ENCODE measurements around the gene COMMD1.
A peak's percentile ranks its signal among the peaks of the same experiment; 100 is the strongest.
"Not testable (repeated sequence)": the region's sequence is repeated elsewhere in the genome, so short reads cannot be mapped to it uniquely, and the experiment has no call there.

The COMMD1 gene

GRCh38 chr2:62152000-62152399 lies 246.5 kb downstream of the COMMD1 start:
- Histone ChIP-seq H3K4me2 (no peak overlapping the region), H4K20me1 (no peaks in the 10 kb centered on the region), H3K9me3 (peaks cover 26% of the 10 kb centered on the region), H3K27ac (no peak overlapping the region), H3K27me3 (no peaks in the 10 kb centered on the region), H3K9ac (no peak overlapping the region), H3K36me3 (no peaks in the 10 kb centered on the region; the same call in 1 of the 2 replicates), H3K4me1 (peaks cover 18% of the 10 kb centered on the region), H3K4me3 (no peak overlapping the region)
- no peak for TF ChIP-seq Cebpa-rat (IDR thresholded peaks at IDR 0.05)

GRCh38 chr2:62156861-62157496 lies 251.5 kb downstream of the COMMD1 start:
- H3K9me3 ChIP-seq: peaks cover 26% of the 10 kb centered on the region
- peak overlapping the region; percentile 22; the same call in 1 of the 2 replicates for H3K27ac ChIP-seq
- no peak overlapping the region for H3K4me2 ChIP-seq
- H4K20me1 ChIP-seq: no peaks in the 10 kb centered on the region
- H3K36me3 ChIP-seq: no peaks in the 10 kb centered on the region; the same call in 1 of the 2 replicates
- H3K4me1 ChIP-seq: peaks cover 23% of the 10 kb centered on the region
- no peak overlapping the region for H3K9ac ChIP-seq
- no peak for TF ChIP-seq Cebpa-rat (IDR thresholded peaks at IDR 0.05)
- H3K4me3 ChIP-seq: no peak overlapping the region
- H3K27me3 ChIP-seq: no peaks in the 10 kb centered on the region

- Histone ChIP-seq H3K27me3 (no peaks in the 10 kb centered on the region), H3K4me1 (peaks cover 37% of the 10 kb centered on the region), H3K9ac (no peak overlapping the region), H3K4me3 (no peak overlapping the region), H3K36me3 (no peaks in the 10 kb centered on the region; the same call in 1 of the 2 replicates), H3K9me3 (peaks cover 21% of the 10 kb centered on the region), H3K4me2 (no peak overlapping the region), H4K20me1 (no peaks in the 10 kb centered on the region), H3K27ac (no peak overlapping the region)
- no peak for TF ChIP-seq Cebpa-rat (IDR thresholded peaks at IDR 0.05)
Observed at GRCh38 chr2:62158444-62159121, 253.1 kb downstream of the COMMD1 start.

GRCh38 chr2:62160691-62161090 lies 255.2 kb downstream of the COMMD1 start:
- not testable (repeated sequence) for H3K36me3 ChIP-seq, H3K9me3 ChIP-seq, H3K27ac ChIP-seq, H3K27me3 ChIP-seq, H3K4me3 ChIP-seq, H4K20me1 ChIP-seq, H3K9ac ChIP-seq, H3K4me2 ChIP-seq
- H3K4me1 ChIP-seq: peaks cover 49% of the 10 kb centered on the region

- no peak for TF ChIP-seq Cebpa-rat (IDR thresholded peaks at IDR 0.05)
- H3K4me1 ChIP-seq: peaks cover 49% of the 10 kb centered on the region
- H3K27me3 ChIP-seq: no peaks in the 10 kb centered on the region
- no peak overlapping the region for H3K4me3 ChIP-seq
- peak overlapping the region; percentile 49 for H3K4me2 ChIP-seq
- 0 out of 2 replicates have a peak overlapping the region, but pooled peaks have one; percentile 2 for H3K27ac ChIP-seq
- H3K9ac ChIP-seq: no peak overlapping the region
- H3K36me3 ChIP-seq: no peaks in the 10 kb centered on the region
- H4K20me1 ChIP-seq: no peaks in the 10 kb centered on the region
- H3K9me3 ChIP-seq: no peaks in the 10 kb centered on the region
Observed at GRCh38 chr2:62163106-62163831, 257.8 kb downstream of the COMMD1 start.

GRCh38 chr2:62163834-62164233 lies 258.4 kb downstream of the COMMD1 start:
- Histone ChIP-seq H3K4me2 (peak overlapping the region; percentile 49), H3K4me1 (peaks cover 48% of the 10 kb centered on the region), H3K9ac (no peak overlapping the region), H3K27me3 (no peaks in the 10 kb centered on the region), H3K9me3 (no peaks in the 10 kb centered on the region), H3K4me3 (no peak overlapping the region), H3K27ac (0 out of 2 replicates have a peak overlapping the region, but pooled peaks have one; percentile 2), H3K36me3 (no peaks in the 10 kb centered on the region), H4K20me1 (no peaks in the 10 kb centered on the region)
- TF ChIP-seq Cebpa-rat (IDR thresholded peaks at IDR 0.05): no peak

- H3K27me3 ChIP-seq: no peaks in the 10 kb centered on the region
- no peak for TF ChIP-seq Cebpa-rat (IDR thresholded peaks at IDR 0.05)
- no peak overlapping the region for H3K4me3 ChIP-seq
- no peaks in the 10 kb centered on the region for H3K9me3 ChIP-seq
- H3K36me3 ChIP-seq: no peaks in the 10 kb centered on the region
- H3K4me1 ChIP-seq: peaks cover 33% of the 10 kb centered on the region
- no peak overlapping the region for H3K27ac ChIP-seq
- H3K4me2 ChIP-seq: no peak overlapping the region
- H3K9ac ChIP-seq: no peak overlapping the region
- H4K20me1 ChIP-seq: no peaks in the 10 kb centered on the region
Observed at GRCh38 chr2:62175728-62176127, 270.3 kb downstream of the COMMD1 start.

- peak overlapping the region; percentile 49 for H3K27ac ChIP-seq
- no peaks in the 10 kb centered on the region for H4K20me1 ChIP-seq
- no peak overlapping the region for H3K4me2 ChIP-seq
- H3K4me3 ChIP-seq: no peak overlapping the region
- H3K4me1 ChIP-seq: peaks cover 44% of the 10 kb centered on the region
- H3K9ac ChIP-seq: no peak overlapping the region
- no peaks in the 10 kb centered on the region for H3K36me3 ChIP-seq
- H3K27me3 ChIP-seq: no peaks in the 10 kb centered on the region
- TF ChIP-seq Cebpa-rat (IDR thresholded peaks at IDR 0.05): no peak
- no peaks in the 10 kb centered on the region for H3K9me3 ChIP-seq
Observed at GRCh38 chr2:62176801-62177200, 271.3 kb downstream of the COMMD1 start.

GRCh38 chr2:62177392-62178049 lies 272.0 kb downstream of the COMMD1 start:
- Histone ChIP-seq H3K9me3 (no peaks in the 10 kb centered on the region), H3K4me3 (no peak overlapping the region)

More at GRCh38 chr2:62177392-62178049, 272.0 kb downstream of the COMMD1 start:
- Histone ChIP-seq H3K4me2 (no peak overlapping the region), H3K36me3 (no peaks in the 10 kb centered on the region), H3K4me1 (peaks cover 51% of the 10 kb centered on the region), H3K27me3 (no peaks in the 10 kb centered on the region), H3K9ac (no peak overlapping the region), H4K20me1 (no peaks in the 10 kb centered on the region), H3K27ac (0 out of 2 replicates have a peak overlapping the region, but pooled peaks have one; percentile 49)
- no peak for TF ChIP-seq Cebpa-rat (IDR thresholded peaks at IDR 0.05)
